Activated T-helper 1 cell treated with anti-CD3 and anti-CD28 coated beads, Interleukin-12 subunit alpha, Interleukin-12 subunit beta, Interleukin-2, Interleukin-4 antibody, amounts not matched to agents 30 ng/mL and 10 ng/mL and 1 ng/mL, durations not matched to agents 14 hours and 24 hours and 36 hours (primary cell): ENCODE results near the gene EIF2AK2. TPM values are rescaled to one million over a fixed set of nuclear protein-coding genes. Genes with fewer than 3 reads are reported as not detected.

Experiments used
- DNase-seq: peaks from one replicate; pipeline ENCODE4 v3.0.0; 2021; ENCODE audit warnings: low spot score
- H3K27ac Mint-ChIP-seq: one replicate; pipeline ENCODE4 v1.8.0; 2021; ENCODE audit warnings: mild to moderate bottlenecking, mixed read lengths
- H3K27me3 Mint-ChIP-seq: one replicate; pipeline ENCODE4 v1.8.0; 2022; ENCODE audit warnings: mild to moderate bottlenecking, moderate library complexity, mixed read lengths; ENCODE audit not compliant: insufficient read depth
- H3K36me3 Mint-ChIP-seq: one replicate; pipeline ENCODE4 v1.8.0; 2021; ENCODE audit warnings: low read depth, mixed read lengths
- H3K4me1 Mint-ChIP-seq: one replicate; pipeline ENCODE4 v1.8.0; 2021; ENCODE audit warnings: low read depth, mixed read lengths
- H3K4me3 Mint-ChIP-seq: one replicate; pipeline ENCODE4 v1.8.0; 2021; ENCODE audit warnings: mild to moderate bottlenecking, moderate library complexity, mixed read lengths
- H3K9me3 Mint-ChIP-seq: one replicate; pipeline ENCODE4 v1.8.0; 2021; ENCODE audit warnings: mixed read lengths
- intact Hi-C: fragments of 100-400 bp; cut with micrococcal nuclease; formaldehyde crosslinking; loops from one replicate; pipeline ENCODE4 v1.15.1; 2024
- total RNA-seq: library from RNA; stranded (reverse); gene quantifications from 2 replicates; pipeline ENCODE4 v1.2.3, GENCODE V29; 2022

EIF2AK2 gene
- total RNA-seq, 1 donor from 2014 or later: 40.5 TPM

- no peak overlapping the region for H3K27ac Mint-ChIP-seq
- peaks cover 8% of the 10 kb centered on the region for H3K4me1 Mint-ChIP-seq
- DNase-seq: no peak
- H3K36me3 Mint-ChIP-seq: peaks cover 44% of the 10 kb centered on the region
- no peak overlapping the region for H3K4me3 Mint-ChIP-seq
- no peaks in the 10 kb centered on the region for H3K27me3 Mint-ChIP-seq
- intact Hi-C loops: no loop called here
- H3K9me3 Mint-ChIP-seq: no peaks in the 10 kb centered on the region
These were observed 46.2 kb downstream of the EIF2AK2 start for GRCh38 chr2:37110306-37111212.

GRCh38 chr2:37109523-37109922 lies 47.3 kb downstream of the EIF2AK2 start:
- Mint-ChIP-seq H3K27ac (no peak overlapping the region), H3K4me1 (peaks cover 8% of the 10 kb centered on the region), H3K4me3 (no peak overlapping the region), H3K9me3 (no peaks in the 10 kb centered on the region), H3K36me3 (peaks cover 51% of the 10 kb centered on the region), H3K27me3 (no peaks in the 10 kb centered on the region)
- intact Hi-C loops: no loop called here
- no peak for DNase-seq

GRCh38 chr2:37105150-37105549 lies 51.6 kb downstream of the EIF2AK2 start:
- Mint-ChIP-seq H3K9me3 (no peaks in the 10 kb centered on the region), H3K27me3 (no peaks in the 10 kb centered on the region), H3K36me3 (peaks cover 65% of the 10 kb centered on the region), H3K4me3 (no peak overlapping the region), H3K27ac (no peak overlapping the region), H3K4me1 (no peaks in the 10 kb centered on the region)
- intact Hi-C loops: no loop called here
- DNase-seq: no peak

- Mint-ChIP-seq H3K36me3 (peaks cover 67% of the 10 kb centered on the region), H3K9me3 (no peaks in the 10 kb centered on the region), H3K4me3 (no peak overlapping the region), H3K27me3 (no peaks in the 10 kb centered on the region), H3K27ac (no peak overlapping the region), H3K4me1 (no peaks in the 10 kb centered on the region)
- intact Hi-C loops: no loop called here
- no peak for DNase-seq
These were observed 52.6 kb downstream of the EIF2AK2 start for GRCh38 chr2:37104178-37104577.

GRCh38 chr2:37102588-37102987 lies 54.2 kb downstream of the EIF2AK2 start:
- H3K9me3 Mint-ChIP-seq: no peaks in the 10 kb centered on the region
- no peak overlapping the region for H3K27ac Mint-ChIP-seq
- H3K36me3 Mint-ChIP-seq: peaks cover 53% of the 10 kb centered on the region
- no peak for DNase-seq
- H3K4me3 Mint-ChIP-seq: no peak overlapping the region
- no peaks in the 10 kb centered on the region for H3K27me3 Mint-ChIP-seq
- intact Hi-C loops: no loop called here
- no peaks in the 10 kb centered on the region for H3K4me1 Mint-ChIP-seq

GRCh38 chr2:37100054-37100453 lies 56.7 kb downstream of the EIF2AK2 start:
- H3K27ac Mint-ChIP-seq: no peak overlapping the region
- H3K36me3 Mint-ChIP-seq: peaks cover 46% of the 10 kb centered on the region
- no peaks in the 10 kb centered on the region for H3K27me3 Mint-ChIP-seq
- H3K4me1 Mint-ChIP-seq: no peaks in the 10 kb centered on the region
- intact Hi-C loops: no loop called here
- no peaks in the 10 kb centered on the region for H3K9me3 Mint-ChIP-seq
- no peak overlapping the region for H3K4me3 Mint-ChIP-seq
- DNase-seq: no peak

- intact Hi-C loops: no loop called here
- DNase-seq: no peak
- Mint-ChIP-seq H3K27me3 (no peaks in the 10 kb centered on the region), H3K4me1 (no peaks in the 10 kb centered on the region), H3K4me3 (no peak overlapping the region), H3K9me3 (no peaks in the 10 kb centered on the region), H3K36me3 (peaks cover 45% of the 10 kb centered on the region), H3K27ac (no peak overlapping the region)
These were observed 58.2 kb downstream of the EIF2AK2 start for GRCh38 chr2:37098416-37099118.

- H3K27ac Mint-ChIP-seq: no peak overlapping the region
- no peaks in the 10 kb centered on the region for H3K27me3 Mint-ChIP-seq
- peaks cover 39% of the 10 kb centered on the region for H3K36me3 Mint-ChIP-seq
- H3K4me3 Mint-ChIP-seq: no peak overlapping the region
- no peaks in the 10 kb centered on the region for H3K4me1 Mint-ChIP-seq
- no peaks in the 10 kb centered on the region for H3K9me3 Mint-ChIP-seq
- no peak for DNase-seq
- intact Hi-C loops: no loop called here
These were observed 60.2 kb downstream of the EIF2AK2 start for GRCh38 chr2:37096568-37096967.

GRCh38 chr2:37091873-37092272 lies 64.9 kb downstream of the EIF2AK2 start:
- no peaks in the 10 kb centered on the region for H3K27me3 Mint-ChIP-seq

GRCh38 chr2:37090019-37090477 lies 66.7 kb downstream of the EIF2AK2 start:
- H3K27me3 Mint-ChIP-seq: no peaks in the 10 kb centered on the region
- no peak overlapping the region for H3K4me3 Mint-ChIP-seq
- no peaks in the 10 kb centered on the region for H3K9me3 Mint-ChIP-seq
- intact Hi-C loops: no loop called here
- H3K27ac Mint-ChIP-seq: no peak overlapping the region
- H3K36me3 Mint-ChIP-seq: peaks cover 12% of the 10 kb centered on the region
- no peaks in the 10 kb centered on the region for H3K4me1 Mint-ChIP-seq
- DNase-seq: no peak

More at GRCh38 chr2:37091873-37092272, 64.9 kb downstream of the EIF2AK2 start:
- no peak for DNase-seq
- Mint-ChIP-seq H3K4me3 (no peak overlapping the region), H3K4me1 (no peaks in the 10 kb centered on the region), H3K36me3 (peaks cover 18% of the 10 kb centered on the region), H3K9me3 (no peaks in the 10 kb centered on the region), H3K27ac (no peak overlapping the region)
- intact Hi-C loops: no loop called here

- DNase-seq: no peak
- no peaks in the 10 kb centered on the region for H3K9me3 Mint-ChIP-seq
- H3K4me3 Mint-ChIP-seq: no peak overlapping the region
- no peak overlapping the region for H3K27ac Mint-ChIP-seq
- H3K4me1 Mint-ChIP-seq: peaks cover 11% of the 10 kb centered on the region
- peaks cover 10% of the 10 kb centered on the region for H3K36me3 Mint-ChIP-seq
- intact Hi-C loops: loop anchor here (2.0 to 10.0 kb wide), 4 partner anchors 71 to 729 kb away; partner anchors contain the start of genes CEBPZOS and EIF2AK2
- no peaks in the 10 kb centered on the region for H3K27me3 Mint-ChIP-seq
These were observed 71.0 kb downstream of the EIF2AK2 start for GRCh38 chr2:37085731-37086147.

GRCh38 chr2:37084797-37085196 lies 72.0 kb downstream of the EIF2AK2 start:
- peaks cover 20% of the 10 kb centered on the region for H3K36me3 Mint-ChIP-seq
- H3K4me1 Mint-ChIP-seq: peaks cover 20% of the 10 kb centered on the region
- no peaks in the 10 kb centered on the region for H3K9me3 Mint-ChIP-seq
- H3K27ac Mint-ChIP-seq: no peak overlapping the region
- intact Hi-C loops: loop anchor here (1.0 to 10.0 kb wide), 8 partner anchors 72 to 728 kb away; partner anchors contain the start of genes CEBPZ, CEBPZOS, EIF2AK2 and NDUFAF7
- H3K27me3 Mint-ChIP-seq: no peaks in the 10 kb centered on the region
- DNase-seq: no peak
- no peak overlapping the region for H3K4me3 Mint-ChIP-seq
